NCI-H1048 (cell line): ENCODE results near the gene IL22.
"Not testable (repeated sequence)": the region's sequence is repeated elsewhere in the genome, so short reads cannot be mapped to it uniquely, and the experiment has no call there.

Experiments
- DNase-seq: peaks from one replicate; lab custom pipeline; 2025; lab: John Stamatoyannopoulos, UW

IL22 gene

DNA sequence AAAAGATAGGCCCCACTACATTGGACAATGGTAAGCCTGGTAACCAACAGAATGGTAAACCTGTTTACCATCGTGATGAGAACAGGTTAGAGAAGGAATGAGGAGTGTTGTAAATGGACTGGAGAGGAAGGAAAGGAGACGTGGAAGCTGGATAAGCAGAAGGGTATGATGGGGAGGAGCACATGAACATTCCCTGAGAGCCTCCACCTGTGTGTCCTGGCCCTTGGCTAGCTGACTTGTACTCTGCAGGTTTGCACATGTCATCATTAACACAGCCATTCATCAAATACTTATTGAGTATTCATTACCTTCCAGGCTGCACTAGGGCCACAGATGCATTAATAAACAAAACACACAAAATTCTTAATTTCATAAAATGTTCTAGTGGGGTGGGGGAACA lies 23.4 kb downstream of the IL22 start:
- no peak for DNase-seq

GRCh38 chr12:68227356-68227755 lies 26.0 kb downstream of the IL22 start:
- DNase-seq = no peak

- no peak for DNase-seq
These were observed 27.6 kb downstream of the IL22 start, which contains the start of gene IL26 for GRCh38 chr12:68225576-68226476. Gene IL26 (minus strand): TSS chr12:68225810. CDS start chr12:68225756, 54 bp downstream.

- no peak for DNase-seq
These were observed 28.7 kb downstream of the IL22 start for GRCh38 chr12:68224613-68225285.

DNA sequence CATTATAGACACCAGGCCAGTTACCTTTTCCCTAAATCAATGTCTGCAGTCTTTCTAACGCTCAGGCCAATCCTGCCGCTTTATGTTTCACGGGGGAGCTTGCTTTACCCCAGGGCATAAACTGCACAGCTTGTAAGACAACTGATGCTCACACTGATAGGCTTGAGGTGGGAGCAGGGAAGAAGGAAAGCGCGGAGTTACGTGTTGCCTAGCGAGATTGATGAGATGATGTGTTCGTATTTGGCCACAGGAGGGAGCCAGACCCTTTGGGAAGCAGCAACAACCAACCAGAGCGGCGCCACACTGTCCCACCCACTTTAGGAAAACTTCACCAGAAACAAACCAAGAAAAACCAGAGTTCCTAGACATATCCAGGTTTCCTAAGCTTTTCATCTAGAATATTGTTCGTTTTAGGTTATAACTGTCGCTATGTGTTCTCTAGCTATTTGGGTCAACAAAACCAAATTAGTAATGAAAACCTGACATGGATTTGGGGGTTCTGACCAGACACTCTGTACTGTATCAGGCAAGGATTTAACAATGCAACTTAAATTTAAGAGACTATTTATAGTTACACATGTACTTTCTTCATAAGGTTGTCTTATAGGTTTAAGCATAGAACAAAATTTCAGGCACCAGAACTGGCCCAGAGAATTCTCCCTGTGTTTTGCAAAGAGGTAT lies 30.2 kb downstream of the IL22 start:
- peak; percentile 70 for DNase-seq

DNA sequence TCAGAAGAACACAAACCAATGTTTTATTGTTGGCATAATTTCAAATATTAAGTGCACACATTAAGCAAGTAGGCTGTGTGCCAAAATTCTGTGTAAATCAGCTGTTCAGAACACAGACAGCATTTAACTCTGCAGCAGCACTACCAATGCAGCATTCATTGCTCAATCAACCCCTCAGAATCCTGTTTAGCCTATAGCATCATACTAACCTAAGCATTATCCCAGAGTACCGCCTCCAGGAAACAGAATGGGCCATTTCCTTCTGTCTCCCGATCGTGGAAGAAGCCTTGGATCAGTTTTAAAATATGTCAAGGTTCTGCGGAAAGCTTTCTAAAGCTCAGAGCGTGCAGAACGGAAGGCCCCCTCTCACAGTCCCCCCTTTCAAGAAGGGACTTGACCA lies 31.1 kb downstream of the IL22 start:
- DNase-seq = no peak

- no peak for DNase-seq
These were observed 31.9 kb downstream of the IL22 start for GRCh38 chr12:68221497-68221896.

- no peak for DNase-seq
These were observed 42.5 kb downstream of the IL22 start for GRCh38 chr12:68210875-68211274.

DNA sequence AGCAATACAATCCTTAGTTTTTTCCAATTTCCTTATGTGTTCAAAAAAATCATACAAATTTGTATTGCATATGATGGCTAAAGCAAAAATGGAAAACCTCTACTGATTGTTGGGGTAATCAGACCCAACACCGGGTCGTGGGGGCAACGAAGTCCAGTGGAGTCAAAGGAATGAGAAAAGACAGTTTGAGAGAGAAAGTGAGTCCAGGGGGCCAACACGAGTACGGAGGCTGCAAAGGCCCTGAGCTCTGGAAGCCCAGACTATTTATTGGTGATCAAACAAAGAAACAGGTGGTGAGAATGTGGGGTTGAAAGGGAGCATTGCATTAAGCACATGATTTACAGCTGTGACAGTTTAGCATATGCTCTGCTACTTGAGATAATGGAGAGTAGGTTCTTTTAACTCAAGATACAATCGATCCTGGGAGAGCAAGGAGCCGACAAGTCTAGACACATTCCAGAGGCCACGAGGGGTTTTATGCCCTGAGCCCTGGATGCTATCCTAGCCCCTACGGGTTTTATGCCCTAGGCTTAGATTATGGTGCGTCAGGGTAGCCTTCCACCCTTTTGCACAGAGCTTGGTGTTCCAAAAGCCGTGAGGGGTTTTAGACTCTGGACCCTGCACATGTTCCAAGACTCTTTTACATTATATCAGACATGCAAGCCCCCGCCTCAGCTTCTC lies 44.2 kb downstream of the IL22 start:
- DNase-seq = not testable (repeated sequence)

DNA sequence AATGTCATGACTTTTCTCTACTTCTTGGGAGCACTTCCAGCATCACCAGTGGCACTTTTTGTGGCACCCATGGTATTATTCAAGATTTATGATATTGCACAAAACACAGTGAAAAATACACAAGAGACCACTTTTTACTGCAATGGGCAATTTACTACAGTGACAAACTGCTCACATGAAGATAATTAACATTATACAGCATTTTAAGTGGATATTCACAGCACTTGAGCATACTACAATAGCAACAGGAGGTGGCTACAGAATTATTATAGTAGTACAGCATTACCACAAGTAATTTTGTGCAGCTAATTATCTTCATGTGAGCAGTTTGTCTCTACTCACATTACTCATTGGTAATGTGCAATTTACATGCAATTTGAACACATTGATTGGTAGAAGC lies 46.1 kb downstream of the IL22 start:
- DNase-seq = no peak

- no peak for DNase-seq
These were observed 47.0 kb downstream of the IL22 start for GRCh38 chr12:68206446-68206845.

GRCh38 chr12:68203460-68203875 lies 49.9 kb downstream of the IL22 start:
- DNase-seq = no peak

GRCh38 chr12:68200854-68201253 lies 52.5 kb downstream of the IL22 start:
- no peak for DNase-seq

DNA sequence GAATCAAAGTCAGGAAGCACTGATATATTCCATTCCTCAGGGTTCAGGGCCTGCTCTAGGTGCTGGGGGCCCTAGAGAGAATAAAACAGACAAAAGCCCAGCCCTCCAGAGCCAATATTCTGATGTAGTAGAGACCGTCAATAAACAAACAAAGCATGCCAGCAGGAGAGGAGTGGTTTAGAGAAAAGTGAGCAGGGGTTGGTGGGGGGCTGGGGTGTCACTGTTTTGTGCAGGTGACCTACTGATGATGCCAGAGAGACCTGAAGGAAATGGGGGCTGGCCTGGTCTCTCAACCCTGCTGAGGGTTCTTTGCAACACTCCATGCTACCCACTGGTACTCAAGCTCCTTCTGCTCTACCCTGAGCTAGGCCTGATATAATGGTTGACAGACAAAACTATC lies 54.3 kb downstream of the IL22 start:
- no peak for DNase-seq

GRCh38 chr12:68198507-68199086 lies 54.8 kb downstream of the IL22 start:
- no peak for DNase-seq
